Measurements from ENCODE around the gene ZNF774.
"Not testable (repeated sequence)": the region's sequence is repeated elsewhere in the genome, so short reads cannot be mapped to it uniquely, and the experiment has no call there.

ZNF774 gene

DNA sequence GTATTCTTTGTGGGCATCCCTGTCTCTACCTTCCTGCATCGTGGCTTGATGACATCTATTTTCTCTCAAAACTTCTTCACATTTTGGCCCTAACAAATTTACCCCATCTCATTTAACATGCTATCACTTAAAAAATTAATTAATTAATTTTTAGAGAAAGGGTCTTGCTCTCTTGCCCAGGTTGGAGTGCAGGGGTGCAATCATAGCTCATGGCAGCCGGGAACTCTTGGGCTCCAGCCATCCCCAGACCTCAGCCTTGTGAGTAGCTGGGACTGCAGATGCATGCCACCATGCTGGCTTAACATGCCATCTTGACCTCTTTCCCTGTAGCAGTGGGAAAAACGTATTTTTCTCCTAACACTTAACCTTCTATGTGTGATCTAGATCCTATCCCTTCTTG lies 56.6 kb downstream of the ZNF774 start:
- Histone ChIP-seq H3K9ac (ENCODE audit: low read depth, low read length) (no peak overlapping the region), H3K27me3 (ENCODE audit: control insufficient read depth, insufficient read depth, low read length) (no peaks in the 10 kb centered on the region), H3K9me3 (ENCODE audit: control insufficient read depth, insufficient read depth, low read length) (no peaks in the 10 kb centered on the region), H3K4me1 (ENCODE audit: control insufficient read depth, insufficient read depth, low read length) (peaks cover 32% of the 10 kb centered on the region), H3K4me3 (ENCODE audit: low read depth, low read length) (no peak overlapping the region), H3K36me3 (ENCODE audit: control insufficient read depth, insufficient read depth, low read length) (no peaks in the 10 kb centered on the region)

DNA sequence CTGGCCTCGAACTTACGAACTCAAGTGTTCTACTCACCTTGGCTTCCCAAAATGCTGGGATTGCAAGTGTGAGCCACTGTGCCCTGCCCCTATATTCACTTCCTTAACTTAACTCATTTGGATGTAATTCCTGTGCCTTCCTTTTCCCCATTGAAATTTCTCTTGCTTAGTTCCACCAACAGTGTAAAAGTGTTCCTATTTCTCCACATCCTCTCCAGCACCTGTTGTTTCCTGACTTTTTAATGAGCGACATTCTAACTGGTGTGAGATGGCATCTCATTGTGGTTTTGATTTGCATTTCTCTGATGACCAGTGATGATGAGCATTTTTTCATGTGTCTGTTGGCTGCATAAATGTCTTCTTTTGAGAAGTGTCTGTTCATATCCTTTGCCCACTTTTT lies 57.5 kb downstream of the ZNF774 start:
- not testable (repeated sequence) for H3K4me3 ChIP-seq (ENCODE audit: low read depth, low read length); H3K9ac ChIP-seq (ENCODE audit: low read depth, low read length); H3K9me3 ChIP-seq (ENCODE audit: control insufficient read depth, insufficient read depth, low read length); H3K36me3 ChIP-seq (ENCODE audit: control insufficient read depth, insufficient read depth, low read length); H3K27me3 ChIP-seq (ENCODE audit: control insufficient read depth, insufficient read depth, low read length)
- peaks cover 37% of the 10 kb centered on the region for H3K4me1 ChIP-seq (ENCODE audit: control insufficient read depth, insufficient read depth, low read length)

DNA sequence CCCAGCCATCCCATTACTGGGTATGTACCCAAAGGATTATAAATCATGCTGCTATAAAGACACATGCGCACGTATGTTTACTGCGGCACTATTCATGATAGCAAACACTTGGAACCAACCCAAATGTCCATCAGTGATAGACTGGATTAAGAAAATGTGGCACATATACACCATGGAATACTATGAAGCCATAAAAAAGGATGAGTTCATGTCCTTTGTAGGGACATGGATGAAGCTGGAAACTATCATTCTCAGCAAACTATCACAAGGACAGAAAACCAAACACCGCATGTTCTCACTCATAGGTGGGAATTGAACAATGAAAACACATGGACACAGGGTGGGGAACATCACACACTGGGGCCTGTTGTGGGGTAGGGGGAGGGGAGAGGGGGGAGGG lies 58.2 kb downstream of the ZNF774 start:
- not testable (repeated sequence) for H3K9me3 ChIP-seq (ENCODE audit: control insufficient read depth, insufficient read depth, low read length); H3K27me3 ChIP-seq (ENCODE audit: control insufficient read depth, insufficient read depth, low read length); H3K36me3 ChIP-seq (ENCODE audit: control insufficient read depth, insufficient read depth, low read length); H3K4me3 ChIP-seq (ENCODE audit: low read depth, low read length); H3K9ac ChIP-seq (ENCODE audit: low read depth, low read length)
- peaks cover 33% of the 10 kb centered on the region for H3K4me1 ChIP-seq (ENCODE audit: control insufficient read depth, insufficient read depth, low read length)

DNA sequence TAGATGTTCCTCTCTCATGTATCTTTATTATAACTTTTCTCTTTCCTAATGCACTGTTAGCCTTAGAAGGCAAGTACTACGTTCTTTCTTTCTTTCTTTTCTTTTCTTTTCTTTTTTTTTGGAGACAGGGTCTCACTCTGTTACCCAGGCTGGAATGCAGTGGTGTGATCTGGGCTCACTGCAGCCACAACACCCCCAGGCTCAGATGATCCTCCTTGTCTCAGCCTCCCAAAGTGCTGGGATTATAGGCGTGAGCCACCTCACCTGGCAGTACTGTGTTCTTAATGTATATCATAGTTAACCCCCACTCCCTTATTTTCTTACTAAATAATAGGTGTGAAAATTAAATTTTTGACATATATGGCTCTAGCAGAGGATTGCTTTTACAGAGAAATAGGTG lies 59.1 kb downstream of the ZNF774 start:
- H3K4me1 ChIP-seq (ENCODE audit: control insufficient read depth, insufficient read depth, low read length), result peaks cover 29% of the 10 kb centered on the region
- no peak overlapping the region for H3K9ac ChIP-seq (ENCODE audit: low read depth, low read length)

More for the DNA sequence above, 59.1 kb downstream of the ZNF774 start:
- Histone ChIP-seq H3K4me3 (ENCODE audit: low read depth, low read length) (no peak overlapping the region), H3K36me3 (ENCODE audit: control insufficient read depth, insufficient read depth, low read length) (no peaks in the 10 kb centered on the region), H3K9me3 (ENCODE audit: control insufficient read depth, insufficient read depth, low read length) (no peaks in the 10 kb centered on the region), H3K27me3 (ENCODE audit: control insufficient read depth, insufficient read depth, low read length) (no peaks in the 10 kb centered on the region)

Data from iPS-15b (cell line).